Measurements from ENCODE around the gene GDF11. TPM values are rescaled to one million over a fixed set of nuclear protein-coding genes. Genes with fewer than 3 reads are reported as not detected.

Gene GDF11
- total RNA-seq, 4 donors from 2014 or later, result 0.77 to 17.1 (median 5.0) TPM

DNA sequence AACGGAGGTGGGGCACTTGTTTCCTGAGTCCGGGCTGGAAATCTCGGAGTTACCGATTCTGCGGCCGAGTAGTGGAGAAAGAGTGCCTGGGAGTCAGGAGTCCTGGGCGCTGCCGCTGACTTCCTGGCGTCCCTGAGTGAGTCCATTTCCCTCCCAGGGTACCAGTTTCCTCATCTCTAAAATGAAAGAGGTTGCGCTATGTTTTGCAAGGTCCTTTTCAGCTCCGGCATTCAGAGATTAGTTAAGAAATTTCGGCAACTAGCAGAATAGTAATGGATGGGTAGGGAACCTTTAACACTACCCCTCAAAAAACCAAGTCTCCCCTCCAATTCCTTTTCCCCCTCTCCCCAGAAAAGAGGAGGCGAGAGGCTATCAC, 26.4 kb upstream of the GDF11 start:
- Histone ChIP-seq H3K4me3 (peak overlapping the region; percentile 72 to 83), H3K27me3 (no peaks in the 10 kb centered on the region), H3K27ac (peak overlapping the region; percentile 93 to 95), H3K9me3 (no peaks in the 10 kb centered on the region), H3K4me1 (peaks cover 10 to 30% of the 10 kb centered on the region in 2 donors), H3K36me3 (no peaks in the 10 kb centered on the region)
- TF ChIP-seq, protein P1, sequence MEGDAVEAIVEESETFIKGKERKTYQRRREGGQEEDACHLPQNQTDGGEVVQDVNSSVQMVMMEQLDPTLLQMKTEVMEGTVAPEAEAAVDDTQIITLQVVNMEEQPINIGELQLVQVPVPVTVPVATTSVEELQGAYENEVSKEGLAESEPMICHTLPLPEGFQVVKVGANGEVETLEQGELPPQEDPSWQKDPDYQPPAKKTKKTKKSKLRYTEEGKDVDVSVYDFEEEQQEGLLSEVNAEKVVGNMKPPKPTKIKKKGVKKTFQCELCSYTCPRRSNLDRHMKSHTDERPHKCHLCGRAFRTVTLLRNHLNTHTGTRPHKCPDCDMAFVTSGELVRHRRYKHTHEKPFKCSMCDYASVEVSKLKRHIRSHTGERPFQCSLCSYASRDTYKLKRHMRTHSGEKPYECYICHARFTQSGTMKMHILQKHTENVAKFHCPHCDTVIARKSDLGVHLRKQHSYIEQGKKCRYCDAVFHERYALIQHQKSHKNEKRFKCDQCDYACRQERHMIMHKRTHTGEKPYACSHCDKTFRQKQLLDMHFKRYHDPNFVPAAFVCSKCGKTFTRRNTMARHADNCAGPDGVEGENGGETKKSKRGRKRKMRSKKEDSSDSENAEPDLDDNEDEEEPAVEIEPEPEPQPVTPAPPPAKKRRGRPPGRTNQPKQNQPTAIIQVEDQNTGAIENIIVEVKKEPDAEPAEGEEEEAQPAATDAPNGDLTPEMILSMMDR (IDR thresholded peaks at IDR 0.05), result no peak
- TF ChIP-seq POLR2A (IDR thresholded peaks at IDR 0.05), result no peak
- DNase-seq, result no peak
- intact Hi-C loops (cut with DNase I; ENCODE audit: low total_unique reads), result no loop called here

DNA sequence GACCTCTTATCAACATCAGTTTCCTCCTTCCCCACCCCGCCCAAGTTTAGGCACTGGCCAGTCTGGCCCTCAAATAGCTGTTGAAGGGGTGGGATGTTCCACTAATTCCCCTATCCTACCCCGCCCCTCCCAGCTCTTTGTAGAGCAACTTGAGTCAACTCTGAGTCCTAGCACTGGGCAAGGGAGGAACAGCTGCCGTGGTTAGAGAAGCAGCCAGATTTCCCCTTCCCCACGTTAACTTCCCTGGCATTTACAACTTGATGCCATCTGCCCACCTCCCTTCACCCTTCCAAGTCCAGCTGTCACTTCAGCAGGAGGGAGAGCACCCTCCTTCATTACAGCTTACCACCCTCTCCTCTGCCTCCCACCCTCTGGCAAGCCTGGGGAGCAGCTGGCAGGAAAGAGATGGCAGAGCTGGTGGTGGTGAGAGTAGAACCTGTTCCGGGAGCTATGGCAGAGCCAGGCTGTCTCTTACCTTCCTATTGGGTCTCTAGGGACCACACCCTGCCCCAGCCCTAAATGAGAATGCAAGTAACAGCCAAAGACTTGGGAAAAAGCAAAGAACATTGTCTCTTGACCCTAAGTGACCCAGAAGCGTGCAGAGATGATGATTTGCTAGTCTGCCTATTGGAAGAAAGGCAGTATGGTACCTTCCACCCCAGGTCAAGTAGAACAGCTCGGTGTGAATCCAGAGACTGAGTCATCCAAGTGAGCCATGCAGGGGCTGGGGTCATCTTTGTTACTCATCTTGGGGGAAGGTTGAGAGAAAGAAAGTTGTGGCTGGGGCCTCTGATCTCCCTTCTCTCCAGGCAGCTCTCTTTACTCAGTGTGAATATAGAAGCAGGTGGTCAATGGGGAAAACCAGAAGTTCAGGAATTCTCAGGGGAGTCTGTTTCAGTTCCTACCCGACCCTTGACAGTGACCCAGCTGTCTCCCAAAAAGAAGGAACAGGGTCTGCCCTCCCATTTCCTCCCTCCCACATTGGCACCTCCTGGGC, 25.6 kb upstream of the GDF11 start:
- Histone ChIP-seq H3K36me3 (no peaks in the 10 kb centered on the region), H3K9me3 (no peaks in the 10 kb centered on the region), H3K27me3 (no peaks in the 10 kb centered on the region), H3K27ac (peak overlapping the region; percentile 93 to 95), H3K4me1 (peaks cover 10 to 33% of the 10 kb centered on the region in 2 donors), H3K4me3 (peak overlapping the region in 1 of 2 donors; percentile 72)
- intact Hi-C loops (cut with DNase I; ENCODE audit: low total_unique reads), result no loop called here
- no peak for DNase-seq
- TF ChIP-seq, protein P1 (IDR thresholded peaks at IDR 0.05), result no peak
- no peak for TF ChIP-seq POLR2A (IDR thresholded peaks at IDR 0.05)

DNA sequence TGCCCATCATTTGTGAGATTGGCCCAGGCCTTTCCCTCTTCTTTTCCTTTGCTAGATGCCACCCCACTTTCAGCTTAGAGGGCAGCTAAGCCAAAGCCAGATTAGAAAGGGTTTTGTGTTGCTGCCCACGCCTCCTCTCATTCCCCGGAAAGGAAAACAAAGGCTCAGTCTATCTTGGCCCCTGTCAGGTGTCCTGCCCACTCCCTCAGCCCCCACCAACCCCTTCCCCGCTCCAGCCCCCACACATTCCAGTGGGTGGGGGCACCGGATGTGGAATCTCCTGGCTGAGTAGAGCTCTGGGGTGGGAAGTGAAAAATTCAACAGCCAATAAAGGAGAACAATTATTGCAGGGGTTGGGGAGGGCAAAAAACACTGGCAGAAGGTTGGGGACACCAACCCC, 24.9 kb upstream of the GDF11 start:
- no peak for DNase-seq
- Histone ChIP-seq H3K4me3 (no peak overlapping the region), H3K4me1 (peaks cover 10 to 33% of the 10 kb centered on the region in 2 donors), H3K27me3 (no peaks in the 10 kb centered on the region), H3K36me3 (no peaks in the 10 kb centered on the region), H3K9me3 (no peaks in the 10 kb centered on the region), H3K27ac (peak overlapping the region; percentile 93 to 95)
- intact Hi-C loops (cut with DNase I; ENCODE audit: low total_unique reads), result no loop called here
- TF ChIP-seq POLR2A (IDR thresholded peaks at IDR 0.05), result no peak
- TF ChIP-seq, protein P1 (IDR thresholded peaks at IDR 0.05), result no peak

DNA sequence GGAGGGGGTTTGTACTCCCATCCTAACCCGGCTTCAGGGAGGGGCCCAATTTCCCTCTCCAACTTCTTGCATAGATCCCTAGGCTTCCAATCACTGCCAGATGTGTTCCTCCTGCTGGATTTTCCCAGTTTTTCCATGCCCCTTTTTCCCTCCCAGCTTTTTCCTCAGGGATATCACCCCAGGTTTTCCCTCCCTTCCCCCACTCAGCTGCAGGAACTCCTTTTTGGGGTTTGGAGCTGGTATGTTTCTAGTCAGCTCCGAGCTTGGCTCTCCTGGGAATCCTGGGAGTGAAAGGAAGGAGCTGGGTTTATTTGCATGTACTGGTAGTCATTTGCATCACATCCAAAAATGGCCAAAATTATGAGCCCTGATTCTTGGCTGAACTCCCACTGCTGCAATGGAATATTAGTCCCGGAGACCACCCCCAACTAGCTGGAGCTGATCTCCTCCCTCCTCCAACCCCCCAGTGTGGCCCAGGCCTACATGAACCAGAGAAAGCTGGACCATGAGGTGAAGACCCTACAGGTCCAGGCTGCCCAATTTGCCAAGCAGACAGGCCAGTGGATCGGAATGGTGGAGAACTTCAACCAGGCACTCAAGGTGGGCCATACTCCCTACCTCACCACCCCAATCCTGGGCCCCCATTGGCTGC, 24.2 kb upstream of the GDF11 start:
- Histone ChIP-seq H3K27me3 (no peaks in the 10 kb centered on the region), H3K36me3 (no peaks in the 10 kb centered on the region), H3K4me3 (no peak overlapping the region), H3K4me1 (peaks cover 10 to 33% of the 10 kb centered on the region in 2 donors), H3K27ac (peak overlapping the region; percentile 93 to 95), H3K9me3 (no peaks in the 10 kb centered on the region)
- TF ChIP-seq, protein P1 (IDR thresholded peaks at IDR 0.05), result no peak
- intact Hi-C loops (cut with DNase I; ENCODE audit: low total_unique reads), result no loop called here
- no peak for DNase-seq

DNA sequence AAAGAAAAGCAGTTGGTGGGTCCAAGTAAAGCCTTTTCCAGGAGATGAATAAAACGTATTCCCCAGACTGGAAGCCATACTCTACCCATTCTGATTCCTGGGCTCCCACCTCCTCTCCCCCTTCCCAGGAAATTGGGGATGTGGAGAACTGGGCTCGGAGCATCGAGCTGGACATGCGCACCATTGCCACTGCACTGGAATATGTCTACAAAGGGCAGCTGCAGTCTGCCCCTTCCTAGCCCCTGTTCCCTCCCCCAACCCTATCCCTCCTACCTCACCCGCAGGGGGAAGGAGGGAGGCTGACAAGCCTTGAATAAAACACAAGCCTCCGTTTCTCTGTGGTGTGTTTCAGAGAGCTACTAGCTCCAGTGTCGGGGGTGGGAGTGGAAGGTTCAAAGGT, 23.6 kb upstream of the GDF11 start:
- no peak for DNase-seq
- Histone ChIP-seq H3K9me3 (no peaks in the 10 kb centered on the region), H3K27ac (peak overlapping the region; percentile 93 to 95), H3K4me3 (no peak overlapping the region), H3K4me1 (peaks cover 10 to 33% of the 10 kb centered on the region in 2 donors), H3K36me3 (no peaks in the 10 kb centered on the region), H3K27me3 (no peaks in the 10 kb centered on the region)
- intact Hi-C loops (cut with DNase I; ENCODE audit: low total_unique reads), result no loop called here
- no peak for TF ChIP-seq POLR2A (IDR thresholded peaks at IDR 0.05)
- TF ChIP-seq, protein P1 (IDR thresholded peaks at IDR 0.05), result no peak

All from uterus (tissue), 4 donors.